GM21526 (cell line): ENCODE data around the gene TK1.
A peak's percentile ranks its signal among the peaks of the same experiment; 100 is the strongest.
"Not testable (repeated sequence)": the region's sequence is repeated elsewhere in the genome, so short reads cannot be mapped to it uniquely, and the experiment has no call there.

ENCODE experiments used
- ATAC-seq: cut with Tn5 transposase; IDR thresholded peaks from one replicate; pipeline ENCODE4 v1.9.1; 2021; ENCODE audit warnings: moderate library complexity; ENCODE audit not compliant: unreplicated experiment, low FRiP score

TK1 gene

DNA sequence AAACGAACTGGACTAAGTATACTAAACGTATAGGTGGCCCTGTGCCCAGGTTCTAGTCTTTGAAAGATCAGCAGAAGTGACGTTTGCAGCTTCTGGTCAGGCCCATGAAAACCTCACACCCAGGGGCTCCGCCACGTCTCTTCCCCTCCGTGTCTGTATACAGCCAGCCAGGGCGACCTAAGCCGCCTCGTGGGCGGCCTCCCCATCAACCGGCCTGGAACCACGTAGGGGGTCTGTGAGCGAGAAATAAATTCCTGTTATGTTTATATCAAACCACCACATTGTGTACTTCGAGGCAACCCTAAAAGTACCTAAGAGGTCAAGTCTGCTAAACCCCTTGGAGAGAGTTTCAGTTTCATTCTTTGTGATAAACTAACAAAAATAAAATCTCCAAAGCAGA lies 6.8 kb downstream of the TK1 start:
- no peak for ATAC-seq

DNA sequence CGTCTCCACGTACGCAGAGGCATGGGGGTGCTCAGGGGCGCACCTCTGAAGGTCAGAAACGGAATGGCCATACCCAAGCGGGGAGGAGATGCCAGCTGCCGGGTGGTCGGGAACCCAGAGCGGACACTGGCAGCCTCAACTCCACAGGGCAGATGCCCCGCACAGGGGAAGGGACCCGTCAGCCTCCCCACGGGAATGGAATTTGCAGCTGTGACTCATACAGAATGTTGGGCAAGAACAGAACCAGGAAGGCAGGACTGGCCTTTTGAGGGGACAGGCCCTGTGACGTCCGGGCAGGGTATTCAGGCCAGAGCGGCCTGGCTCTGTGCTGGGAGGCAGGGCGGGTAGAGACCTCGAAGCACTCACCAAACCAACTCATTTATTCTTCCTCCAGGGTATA lies 7.5 kb downstream of the TK1 start:
- ATAC-seq, result no peak

DNA sequence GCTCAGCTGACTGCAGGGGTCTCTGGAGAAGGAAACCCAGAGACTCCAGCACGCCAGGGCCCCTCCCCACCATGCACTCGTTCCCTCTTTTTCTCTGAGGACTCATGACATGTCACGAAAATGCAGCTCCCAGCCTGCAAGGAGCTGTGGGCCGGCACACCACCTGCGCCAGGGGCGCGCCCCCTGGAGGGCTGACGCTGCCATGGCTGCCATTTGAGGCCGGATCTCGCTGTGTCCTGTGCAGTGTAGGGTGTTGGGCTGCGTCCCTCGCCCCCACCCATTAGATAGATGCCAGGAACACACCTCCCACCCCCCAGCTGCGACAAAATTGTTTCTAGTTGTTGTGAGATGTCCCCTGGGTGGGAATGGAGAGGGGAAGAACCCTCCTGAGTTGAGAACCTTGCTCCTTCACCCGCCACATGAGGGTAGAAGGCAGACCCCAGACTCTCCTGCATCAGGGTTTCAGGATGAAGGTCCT lies 10.3 kb downstream of the TK1 start:
- no peak for ATAC-seq

DNA sequence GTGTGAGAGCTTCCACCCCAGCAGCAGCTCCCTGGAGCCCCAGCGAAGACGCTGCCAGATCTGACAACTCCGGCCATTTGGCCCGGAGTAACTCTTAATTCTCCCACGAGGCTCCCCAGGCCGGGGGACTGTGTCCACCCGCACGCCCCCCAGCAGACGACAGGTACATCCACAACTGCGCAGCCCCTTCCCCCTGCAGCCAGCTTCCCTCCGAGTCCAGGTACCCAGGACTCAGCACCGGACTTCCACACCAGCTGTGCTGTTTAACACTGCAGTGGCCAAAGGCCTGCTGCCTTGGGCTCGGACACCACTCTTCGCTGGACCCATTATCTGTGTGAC lies 11.2 kb downstream of the TK1 start:
- ATAC-seq, result no peak

DNA sequence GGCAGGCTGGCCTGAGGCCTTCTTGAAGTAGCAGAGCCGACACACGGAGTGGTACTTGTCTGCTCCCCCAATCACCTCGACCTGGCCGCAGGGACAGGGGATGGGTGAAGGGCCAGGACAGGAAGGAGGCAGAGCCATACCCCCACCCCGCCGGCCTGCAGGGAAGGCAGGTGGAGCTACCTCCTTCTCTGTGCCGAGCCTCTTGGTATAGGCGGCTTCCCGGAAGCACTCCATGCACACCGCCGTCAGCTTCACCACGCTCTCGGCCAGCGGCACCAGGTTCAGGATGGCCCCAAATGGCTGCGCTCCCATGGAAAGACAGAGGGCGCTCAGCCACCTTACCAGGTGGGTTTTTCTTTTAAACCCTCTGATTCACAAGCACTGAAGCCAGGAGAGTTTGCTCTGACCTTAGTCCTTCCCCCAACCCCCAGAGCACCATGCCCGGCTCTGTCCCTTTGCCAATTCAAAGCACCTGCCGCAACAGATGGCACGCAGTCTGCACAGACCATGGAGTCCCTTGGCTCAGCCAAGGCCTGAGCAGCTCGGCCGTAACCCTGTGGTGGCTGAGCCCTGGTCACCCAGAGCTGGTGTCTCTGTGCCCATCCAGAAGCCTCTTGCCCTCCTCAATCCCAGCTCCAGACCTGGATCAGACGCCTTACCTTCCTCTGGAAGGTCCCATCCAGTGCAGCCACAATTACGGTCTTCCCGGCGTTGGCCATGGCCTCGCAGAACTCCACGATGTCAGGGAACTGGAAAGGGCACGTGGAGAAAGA lies 11.8 kb downstream of the TK1 start:
- no peak for ATAC-seq

DNA sequence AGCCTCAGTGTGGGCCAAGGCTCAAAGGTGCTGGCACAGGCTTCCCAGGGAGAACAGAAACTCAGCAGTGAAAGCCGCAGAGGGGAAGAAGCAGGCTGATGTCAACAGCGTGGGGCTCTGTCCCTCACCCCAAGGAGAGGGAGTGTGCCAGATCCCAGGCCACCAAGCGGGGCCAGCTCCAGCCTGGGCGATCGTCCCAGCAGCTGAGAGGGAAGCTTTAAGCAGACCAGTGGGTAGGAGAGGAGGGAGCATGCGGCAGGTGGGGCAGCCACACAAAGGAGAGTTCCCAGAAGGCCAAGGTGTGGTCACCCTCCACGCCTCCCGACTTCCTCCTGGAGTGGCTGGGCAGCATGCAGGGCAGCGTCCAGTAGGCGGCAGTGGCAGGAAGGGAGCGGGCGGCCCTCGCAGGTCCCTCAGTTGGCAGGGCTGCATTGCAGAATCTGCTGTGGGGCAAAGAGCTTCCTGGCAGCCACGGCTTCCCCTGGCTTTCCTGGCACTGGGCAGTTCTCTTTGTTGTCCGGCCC lies 12.4 kb downstream of the TK1 start:
- ATAC-seq, result no peak

DNA sequence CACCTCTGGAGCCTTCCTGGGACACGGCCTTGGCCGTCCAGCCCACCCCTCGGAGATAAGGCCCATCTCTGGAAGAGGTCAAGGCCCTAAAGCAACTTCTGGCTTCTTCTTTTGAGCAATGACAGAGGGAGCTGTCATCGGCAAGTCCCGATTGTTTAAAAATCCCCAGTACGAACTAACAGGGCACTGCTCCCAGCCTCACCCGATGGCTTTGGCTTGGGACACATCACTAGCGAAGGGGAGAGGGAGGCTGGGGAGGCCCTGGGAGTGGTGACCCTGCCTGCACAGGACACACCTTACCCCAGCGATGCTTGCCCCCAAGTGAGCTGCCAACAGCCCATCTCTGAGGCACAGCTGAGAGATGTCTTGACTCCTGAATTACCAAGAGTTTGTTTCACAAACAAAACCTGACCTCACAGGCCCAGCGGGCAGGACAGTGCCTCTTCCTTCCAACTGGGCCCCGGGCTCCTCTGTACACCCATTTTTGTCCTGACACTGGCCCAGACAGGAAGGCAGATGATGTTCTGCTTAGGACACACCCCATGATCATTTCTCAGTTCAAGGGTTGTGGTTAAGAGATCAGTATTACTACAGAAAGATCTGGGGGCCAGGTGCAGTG lies 13.6 kb downstream of the TK1 start:
- no peak for ATAC-seq

DNA sequence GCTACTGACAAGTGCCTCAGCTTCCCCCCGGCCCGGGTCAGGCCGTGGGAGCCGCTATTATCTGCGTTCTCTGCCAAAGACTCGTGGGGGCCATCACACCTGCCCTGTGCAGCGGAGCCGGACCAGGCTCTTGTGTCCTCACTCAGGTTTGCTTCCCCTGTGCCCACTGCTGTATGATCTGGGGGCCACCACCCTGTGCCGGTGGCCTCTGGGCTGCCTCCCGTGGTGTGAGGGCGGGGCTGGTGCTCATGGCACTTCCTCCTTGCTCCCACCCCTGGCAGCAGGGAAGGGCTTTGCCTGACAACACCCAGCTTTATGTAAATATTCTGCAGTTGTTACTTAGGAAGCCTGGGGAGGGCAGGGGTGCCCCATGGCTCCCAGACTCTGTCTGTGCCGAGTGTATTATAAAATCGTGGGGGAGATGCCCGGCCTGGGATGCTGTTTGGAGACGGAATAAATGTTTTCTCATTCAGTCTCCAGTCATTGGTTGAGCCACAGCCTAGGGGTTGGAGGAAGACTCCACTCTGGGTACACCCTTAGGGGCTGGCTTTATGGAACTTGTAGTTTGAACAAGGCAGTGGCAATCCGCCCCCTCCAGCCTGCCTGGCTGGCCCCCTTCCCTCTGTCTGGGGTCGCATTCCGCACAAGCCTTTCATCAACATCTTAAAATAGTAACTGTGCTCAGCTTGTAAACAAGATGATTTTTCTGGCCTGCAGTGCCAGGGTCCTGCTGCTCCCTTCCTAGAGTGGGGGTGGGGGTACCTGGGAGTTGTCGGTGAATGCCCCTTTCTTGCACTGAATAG lies 14.4 kb downstream of the TK1 start:
- ATAC-seq, result no peak

DNA sequence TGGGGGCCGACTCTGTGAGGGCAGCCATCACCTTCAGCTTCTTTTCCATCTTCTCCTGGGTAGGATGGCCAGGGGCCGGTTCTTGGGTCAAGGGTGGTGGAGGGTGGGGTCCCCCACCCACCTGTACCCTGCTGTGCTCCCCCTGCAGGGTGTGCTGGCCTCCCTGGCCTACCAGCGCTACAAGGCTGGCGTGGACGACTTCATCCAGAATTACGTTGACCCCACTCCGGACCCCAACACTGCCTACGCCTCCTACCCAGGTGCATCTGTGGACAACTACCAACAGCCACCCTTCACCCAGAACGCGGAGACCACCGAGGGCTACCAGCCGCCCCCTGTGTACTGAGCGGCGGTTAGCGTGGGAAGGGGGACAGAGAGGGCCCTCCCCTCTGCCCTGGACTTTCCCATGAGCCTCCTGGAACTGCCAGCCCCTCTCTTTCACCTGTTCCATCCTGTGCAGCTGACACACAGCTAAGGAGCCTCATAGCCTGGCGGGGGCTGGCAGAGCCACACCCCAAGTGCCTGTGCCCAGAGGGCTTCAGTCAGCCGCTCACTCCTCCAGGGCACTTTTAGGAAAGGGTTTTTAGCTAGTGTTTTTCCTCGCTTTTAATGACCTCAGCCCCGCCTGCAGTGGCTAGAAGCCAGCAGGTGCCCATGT lies 15.1 kb downstream of the TK1 start:
- not testable (repeated sequence) for ATAC-seq

DNA sequence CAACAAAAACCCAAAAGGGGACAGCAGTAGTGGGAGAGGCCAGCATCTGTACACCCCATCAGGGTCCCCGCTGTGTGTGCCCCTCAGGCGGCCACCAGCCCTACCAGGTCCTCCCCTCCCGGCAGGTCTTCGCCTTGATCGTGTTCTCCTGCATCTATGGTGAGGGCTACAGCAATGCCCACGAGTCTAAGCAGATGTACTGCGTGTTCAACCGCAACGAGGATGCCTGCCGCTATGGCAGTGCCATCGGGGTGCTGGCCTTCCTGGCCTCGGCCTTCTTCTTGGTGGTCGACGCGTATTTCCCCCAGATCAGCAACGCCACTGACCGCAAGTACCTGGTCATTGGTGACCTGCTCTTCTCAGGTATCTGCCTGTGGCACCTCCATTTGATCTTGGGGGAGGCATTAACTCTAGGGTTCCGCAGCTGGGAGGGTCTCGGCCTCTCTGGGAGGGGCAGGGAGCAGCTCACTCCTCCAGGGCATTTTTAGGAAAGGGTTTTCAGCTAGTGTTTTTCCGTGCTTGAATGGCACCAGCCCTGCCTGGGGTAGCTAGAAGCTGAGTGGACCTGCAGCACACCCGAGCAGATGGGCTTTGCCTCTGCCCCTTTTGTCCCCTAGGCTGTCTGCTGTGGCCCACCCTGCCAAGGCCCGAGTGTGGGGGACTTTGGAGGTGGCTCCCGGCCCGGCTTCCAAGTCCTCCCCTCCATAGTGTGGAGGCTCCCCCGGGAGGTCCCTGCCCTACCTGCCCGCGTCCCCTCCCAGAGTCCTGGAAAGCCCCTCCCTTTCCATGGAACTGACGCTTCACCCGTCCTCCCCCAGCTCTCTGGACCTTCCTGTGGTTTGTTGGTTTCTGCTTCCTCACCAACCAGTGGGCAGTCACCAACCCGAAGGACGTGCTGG lies 15.9 kb downstream of the TK1 start:
- ATAC-seq, result no peak

DNA sequence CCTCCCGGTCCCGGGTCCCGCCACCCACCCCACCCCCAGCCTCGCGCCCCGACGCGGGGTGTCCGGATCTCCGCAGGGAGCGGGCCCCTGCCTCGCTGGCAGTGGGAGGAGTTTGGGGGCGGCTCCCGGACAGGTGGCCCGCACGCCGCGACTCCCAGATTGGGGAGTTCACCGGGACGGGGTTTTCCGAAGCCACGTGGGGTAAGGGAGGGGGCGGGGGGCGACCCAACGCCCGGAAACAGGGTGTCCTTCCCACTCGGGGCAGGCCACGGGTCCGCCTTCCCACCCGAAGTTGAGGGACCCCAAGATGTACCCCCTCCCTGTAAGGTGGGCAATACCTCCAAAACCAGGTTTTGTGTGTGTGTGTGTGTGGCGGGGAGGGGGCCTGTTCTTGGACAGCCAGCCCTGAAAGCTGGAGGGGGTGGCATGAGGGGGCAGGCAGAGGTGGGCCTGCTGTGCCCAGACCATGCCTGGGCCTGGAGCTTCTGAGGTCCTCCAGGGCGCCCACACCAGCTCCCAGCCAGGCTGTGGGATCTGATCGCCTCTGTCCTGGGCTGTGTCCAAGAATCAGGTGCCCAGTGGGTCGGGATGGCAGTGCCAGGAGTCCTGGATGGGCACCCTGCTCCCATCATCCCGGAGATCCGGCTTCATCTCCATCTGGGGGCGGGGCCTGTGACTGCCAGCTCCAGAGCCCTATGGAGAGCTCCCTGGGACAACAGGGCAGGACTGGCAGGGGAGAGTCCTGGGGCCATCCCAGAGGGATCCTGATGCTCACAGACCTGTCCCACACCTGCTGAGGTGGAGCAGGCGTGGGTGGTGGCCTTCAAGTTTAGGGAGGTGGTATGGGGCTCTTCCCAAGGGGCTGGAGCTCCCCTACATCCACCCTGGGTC lies 17.7 kb downstream of the TK1 start:
- peak; percentile 9 for ATAC-seq

DNA sequence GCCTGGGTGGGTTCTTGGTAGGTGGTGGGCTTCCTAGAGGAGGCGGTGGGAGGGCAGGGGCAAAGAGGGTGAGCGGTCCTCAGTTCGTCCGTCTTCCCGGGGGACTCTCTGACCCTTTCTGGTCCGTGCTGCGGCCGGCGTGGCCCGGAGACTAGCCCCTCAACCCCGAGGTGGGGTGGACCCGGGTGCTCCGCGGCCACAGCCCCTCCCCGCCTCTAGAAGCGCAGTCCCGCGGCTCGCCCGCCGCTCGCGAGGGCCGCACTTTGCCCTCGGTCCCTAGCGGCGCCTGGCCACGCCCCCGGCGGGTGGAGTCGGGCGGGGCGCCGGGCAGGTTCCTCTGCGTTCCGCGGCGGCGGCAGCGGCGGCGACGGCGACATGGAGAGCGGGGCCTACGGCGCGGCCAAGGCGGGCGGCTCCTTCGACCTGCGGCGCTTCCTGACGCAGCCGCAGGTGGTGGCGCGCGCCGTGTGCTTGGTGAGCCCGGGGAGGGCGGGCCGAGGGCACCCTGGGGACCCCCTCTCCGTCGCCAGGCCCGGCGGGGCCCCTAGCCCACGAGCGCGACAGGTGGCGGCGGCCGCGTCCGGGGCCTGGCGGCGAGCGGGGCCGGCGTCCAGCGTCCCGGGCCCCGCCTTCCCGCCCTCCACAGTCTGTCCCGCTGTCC lies 18.5 kb downstream of the TK1 start, which contains the start of gene SYNGR2:
Gene SYNGR2, plus strand, starts transcription at position 340 of the 661 bp plus-strand sequence. Its CDS starts 36 bp downstream, at position 376.
- ATAC-seq, result peak; percentile 43

DNA sequence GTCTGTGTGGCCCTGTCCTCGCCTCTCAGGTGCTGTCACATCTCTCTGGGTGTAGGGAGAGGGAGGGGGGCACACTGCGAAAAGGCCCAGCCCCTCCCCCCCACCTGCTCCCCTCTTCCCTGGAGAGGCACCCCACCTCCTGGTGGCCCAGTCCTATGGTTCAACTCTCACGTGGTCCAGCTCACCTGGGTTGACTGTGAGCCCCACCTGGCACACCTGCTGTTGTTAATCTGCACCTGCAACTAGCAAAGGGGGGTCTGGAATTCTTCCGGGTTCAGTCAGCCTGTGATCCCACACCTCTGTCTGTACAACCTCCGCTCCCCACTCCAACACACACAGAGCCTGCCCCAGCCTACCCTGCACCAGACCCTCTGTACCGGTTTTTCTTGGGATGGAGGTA lies 20.4 kb downstream of the TK1 start:
- no peak for ATAC-seq

DNA sequence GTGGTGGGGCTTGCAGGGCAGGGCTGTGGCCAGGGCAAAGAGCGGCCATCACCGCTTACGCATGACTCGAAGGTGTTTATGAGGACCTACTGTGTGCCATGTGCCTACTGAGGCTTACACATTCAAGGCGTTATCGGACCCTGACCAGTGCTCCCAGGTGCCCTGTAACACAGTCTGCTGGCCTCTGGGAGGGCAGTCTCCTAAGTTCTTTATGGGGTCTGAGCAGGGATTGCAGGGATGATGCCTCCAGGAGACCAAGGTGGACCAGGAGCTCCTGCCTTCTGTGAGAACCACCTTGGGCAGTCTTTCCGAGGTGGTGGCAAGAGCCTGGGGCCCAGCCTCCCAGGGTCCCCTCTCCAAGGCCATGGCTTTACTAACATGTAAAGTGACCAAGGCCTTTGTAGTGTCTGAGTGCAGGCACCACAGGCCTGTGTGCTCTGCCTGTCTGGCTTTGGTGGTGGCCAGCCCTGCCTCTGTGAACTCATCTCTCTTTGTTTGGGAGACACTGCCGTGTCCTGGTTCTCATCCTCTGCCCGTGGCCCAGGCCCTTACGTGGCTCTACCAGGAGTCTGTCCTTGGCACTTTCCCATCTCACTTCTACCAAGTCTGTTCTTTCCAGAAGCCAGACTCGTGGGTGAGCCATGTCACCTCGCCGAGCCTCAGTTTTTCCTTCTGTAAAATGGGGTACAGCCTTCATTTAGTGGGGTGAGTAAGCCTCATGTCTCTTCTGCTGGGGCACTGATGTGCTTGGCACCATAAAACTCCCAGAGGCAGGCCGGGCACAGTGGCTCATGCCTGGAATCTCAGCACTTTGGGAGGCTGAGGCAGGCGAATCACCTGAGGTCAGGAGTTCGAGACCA lies 21.9 kb downstream of the TK1 start:
- ATAC-seq, result no peak

DNA sequence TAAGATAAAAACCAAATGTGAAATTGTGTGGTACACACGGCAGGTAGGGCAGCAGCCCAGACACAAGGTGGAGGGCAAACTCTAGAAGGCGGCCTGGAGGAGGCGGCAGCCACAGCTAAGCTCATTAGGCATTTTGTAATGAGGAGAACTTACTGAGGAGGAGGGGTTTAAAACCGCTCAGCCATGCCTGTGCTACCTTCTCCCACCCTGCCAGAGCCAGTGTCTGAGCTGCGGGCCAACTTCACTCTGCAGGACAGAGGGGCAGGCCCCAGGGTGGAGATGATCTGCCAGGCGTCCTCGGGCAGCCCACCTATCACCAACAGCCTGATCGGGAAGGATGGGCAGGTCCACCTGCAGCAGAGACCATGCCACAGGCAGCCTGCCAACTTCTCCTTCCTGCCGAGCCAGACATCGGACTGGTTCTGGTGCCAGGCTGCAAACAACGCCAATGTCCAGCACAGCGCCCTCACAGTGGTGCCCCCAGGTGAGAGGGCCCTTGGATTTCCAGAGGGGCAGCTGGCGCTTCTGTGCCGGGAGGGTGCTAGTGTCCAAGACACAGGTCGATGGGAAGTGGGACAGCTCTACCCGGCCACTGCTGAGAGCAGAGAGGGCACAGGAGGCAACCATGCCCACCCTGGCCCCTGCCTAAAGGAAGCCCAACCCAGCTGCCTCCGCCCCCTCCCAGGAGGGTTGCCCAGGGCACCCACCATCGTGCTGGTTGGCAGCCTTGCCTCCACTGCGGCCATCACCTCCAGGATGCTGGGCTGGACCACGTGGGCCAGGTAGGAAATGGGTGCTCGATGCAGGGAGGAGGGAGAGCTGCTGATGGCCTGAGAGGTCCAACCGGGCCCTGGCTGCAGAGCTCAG lies 22.7 kb downstream of the TK1 start:
- no peak for ATAC-seq

DNA sequence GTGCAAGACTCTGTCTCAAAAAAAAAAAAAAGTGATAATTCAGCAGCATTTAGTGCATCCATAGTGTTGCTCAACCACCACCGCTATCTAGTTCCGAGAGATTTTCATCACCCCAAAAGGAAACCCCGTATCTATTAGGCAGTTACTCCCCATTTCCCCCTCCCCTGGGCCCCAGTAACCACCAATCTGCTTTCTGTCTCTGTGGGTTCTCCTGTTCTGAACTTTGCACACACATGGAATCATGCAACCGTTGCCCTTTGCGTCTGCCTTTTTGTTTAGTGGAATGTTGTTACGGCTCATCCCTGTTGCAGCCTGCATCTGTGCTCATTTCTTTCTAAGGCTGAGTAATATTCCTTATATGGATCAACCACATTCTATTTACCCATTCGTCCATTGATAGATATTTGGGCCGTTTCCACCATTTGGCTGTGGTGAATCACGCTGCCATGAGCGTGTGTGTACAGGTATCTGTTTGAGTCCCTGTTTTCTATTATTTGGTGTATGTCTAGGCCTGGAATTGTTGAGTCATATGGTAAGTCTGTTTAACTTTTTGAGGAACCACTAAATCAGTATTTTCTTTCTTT lies 27.2 kb downstream of the TK1 start:
- ATAC-seq, result no peak
